Activated naive CD8-positive, alpha-beta T cell treated with anti-CD3 and anti-CD28 coated beads, Interleukin-2, amount 50 U/mL, for 24 hours (primary cell): ENCODE results near the gene SP4.
"Not testable (repeated sequence)": the region's sequence is repeated elsewhere in the genome, so short reads cannot be mapped to it uniquely, and the experiment has no call there.

Source experiments
- ATAC-seq: fragments of 150-1000 bp; cut with Tn5 transposase; one replicate; pipeline ENCODE4 v1.10.0; 2021
- DNase-seq: peaks from one replicate; pipeline ENCODE4 v3.0.0; 2021
- H3K27ac Mint-ChIP-seq: one replicate; pipeline ENCODE4 v1.8.0; 2021; ENCODE audit warnings: mild to moderate bottlenecking, mixed read lengths
- H3K27me3 Mint-ChIP-seq: one replicate; pipeline ENCODE4 v1.8.0; 2021; ENCODE audit warnings: mixed read lengths
- H3K36me3 Mint-ChIP-seq: one replicate; pipeline ENCODE4 v1.8.0; 2021; ENCODE audit warnings: low read depth, mixed read lengths
- H3K4me1 Mint-ChIP-seq: one replicate; pipeline ENCODE4 v1.8.0; 2021; ENCODE audit warnings: mixed read lengths
- H3K4me3 Mint-ChIP-seq: one replicate; pipeline ENCODE4 v1.8.0; 2021; ENCODE audit warnings: mild to moderate bottlenecking, moderate library complexity, mixed read lengths
- H3K9me3 Mint-ChIP-seq: one replicate; pipeline ENCODE4 v1.8.0; 2021; ENCODE audit warnings: mixed read lengths

SP4 gene

GRCh38 chr7:21526007-21526406 lies 98.1 kb downstream of the SP4 start:
- ATAC-seq (no peak), DNase-seq (no peak)
- H3K9me3 Mint-ChIP-seq, result no peaks in the 10 kb centered on the region
- H3K27me3 Mint-ChIP-seq, result peaks cover 3% of the 10 kb centered on the region
- no peak overlapping the region for H3K27ac Mint-ChIP-seq
- no peaks in the 10 kb centered on the region for H3K4me1 Mint-ChIP-seq
- H3K36me3 Mint-ChIP-seq, result no peaks in the 10 kb centered on the region
- H3K4me3 Mint-ChIP-seq, result no peak overlapping the region

- Mint-ChIP-seq H3K27ac (no peak overlapping the region), H3K4me3 (no peak overlapping the region), H3K9me3 (no peaks in the 10 kb centered on the region), H3K4me1 (no peaks in the 10 kb centered on the region), H3K36me3 (no peaks in the 10 kb centered on the region), H3K27me3 (peaks cover 3% of the 10 kb centered on the region)
- ATAC-seq (no peak), DNase-seq (no peak)
These were observed 98.6 kb downstream of the SP4 start for GRCh38 chr7:21526448-21526847.

- H3K4me3 Mint-ChIP-seq, H3K9me3 Mint-ChIP-seq, H3K36me3 Mint-ChIP-seq: not testable (repeated sequence)
These were observed 104.6 kb downstream of the SP4 start for GRCh38 chr7:21532485-21532884.

GRCh38 chr7:21533646-21534045 lies 105.8 kb downstream of the SP4 start:
- H3K27ac Mint-ChIP-seq, H3K4me1 Mint-ChIP-seq, DNase-seq, H3K4me3 Mint-ChIP-seq, H3K36me3 Mint-ChIP-seq, H3K9me3 Mint-ChIP-seq, H3K27me3 Mint-ChIP-seq, ATAC-seq: not testable (repeated sequence)

More at GRCh38 chr7:21532485-21532884, 104.6 kb downstream of the SP4 start:
- not testable (repeated sequence) for H3K4me1 Mint-ChIP-seq, H3K27me3 Mint-ChIP-seq, H3K27ac Mint-ChIP-seq, DNase-seq, ATAC-seq

- DNase-seq, ATAC-seq, H3K4me1 Mint-ChIP-seq, H3K4me3 Mint-ChIP-seq, H3K36me3 Mint-ChIP-seq, H3K9me3 Mint-ChIP-seq, H3K27ac Mint-ChIP-seq: not testable (repeated sequence)
- H3K27me3 Mint-ChIP-seq, result peaks cover 20% of the 10 kb centered on the region
These were observed 108.7 kb downstream of the SP4 start for GRCh38 chr7:21536445-21537118.

GRCh38 chr7:21538936-21539495 lies 111.1 kb downstream of the SP4 start:
- no peak for ATAC-seq
- H3K27me3 Mint-ChIP-seq, result peaks cover 40% of the 10 kb centered on the region

GRCh38 chr7:21542891-21543527 lies 115.1 kb downstream of the SP4 start, which contains the start of gene DNAH11:
Gene DNAH11 (plus strand): TSS chr7:21543039. CDS start chr7:21543246, 207 bp downstream.
- peak; percentile 89 for ATAC-seq
- peak; percentile 26 for DNase-seq
- peaks cover 54% of the 10 kb centered on the region for H3K27me3 Mint-ChIP-seq
- H3K9me3 Mint-ChIP-seq, result no peaks in the 10 kb centered on the region
- peaks cover 8% of the 10 kb centered on the region for H3K4me1 Mint-ChIP-seq
- H3K36me3 Mint-ChIP-seq, result no peaks in the 10 kb centered on the region
- H3K27ac Mint-ChIP-seq, result no peak within 1 kb of the TSS
- H3K4me3 Mint-ChIP-seq, result peak within 1 kb of the TSS; percentile 42

More at GRCh38 chr7:21538936-21539495, 111.1 kb downstream of the SP4 start:
- Mint-ChIP-seq H3K4me1 (peaks cover 7% of the 10 kb centered on the region), H3K4me3 (no peak overlapping the region), H3K9me3 (peaks cover 3% of the 10 kb centered on the region), H3K27ac (no peak overlapping the region), H3K36me3 (peaks cover 1% of the 10 kb centered on the region)
- DNase-seq, result no peak

- Mint-ChIP-seq H3K4me1 (peaks cover 8% of the 10 kb centered on the region), H3K27me3 (peaks cover 54% of the 10 kb centered on the region), H3K36me3 (no peaks in the 10 kb centered on the region), H3K27ac (no peak overlapping the region), H3K9me3 (no peaks in the 10 kb centered on the region), H3K4me3 (peak overlapping the region; percentile 42)
- DNase-seq, result peak; percentile 9
- ATAC-seq, result no peak
These were observed 115.8 kb downstream of the SP4 start for GRCh38 chr7:21543528-21544302.

GRCh38 chr7:21544303-21544656 lies 116.4 kb downstream of the SP4 start:
- DNase-seq, result no peak
- ATAC-seq, result no peak
- no peaks in the 10 kb centered on the region for H3K9me3 Mint-ChIP-seq
- peaks cover 54% of the 10 kb centered on the region for H3K27me3 Mint-ChIP-seq
- no peaks in the 10 kb centered on the region for H3K36me3 Mint-ChIP-seq
- peaks cover 8% of the 10 kb centered on the region for H3K4me1 Mint-ChIP-seq
- H3K27ac Mint-ChIP-seq, result no peak overlapping the region
- H3K4me3 Mint-ChIP-seq, result peak overlapping the region; percentile 42

GRCh38 chr7:21544715-21545114 lies 116.8 kb downstream of the SP4 start:
- no peak for ATAC-seq
- Mint-ChIP-seq H3K9me3 (no peaks in the 10 kb centered on the region), H3K27me3 (peaks cover 51% of the 10 kb centered on the region), H3K4me1 (peaks cover 8% of the 10 kb centered on the region), H3K36me3 (no peaks in the 10 kb centered on the region), H3K4me3 (no peak overlapping the region), H3K27ac (no peak overlapping the region)
- no peak for DNase-seq

GRCh38 chr7:21547501-21547900 lies 119.6 kb downstream of the SP4 start:
- Mint-ChIP-seq H3K4me1 (peaks cover 8% of the 10 kb centered on the region), H3K36me3 (no peaks in the 10 kb centered on the region), H3K4me3 (no peak overlapping the region), H3K27ac (no peak overlapping the region), H3K9me3 (no peaks in the 10 kb centered on the region), H3K27me3 (peaks cover 25% of the 10 kb centered on the region)
- DNase-seq (no peak), ATAC-seq (no peak)

- no peaks in the 10 kb centered on the region for H3K36me3 Mint-ChIP-seq
- no peak overlapping the region for H3K27ac Mint-ChIP-seq
- H3K4me1 Mint-ChIP-seq, result peaks cover 5% of the 10 kb centered on the region
- ATAC-seq (no peak), DNase-seq (no peak)
- peaks cover 19% of the 10 kb centered on the region for H3K27me3 Mint-ChIP-seq
- no peaks in the 10 kb centered on the region for H3K9me3 Mint-ChIP-seq
- no peak overlapping the region for H3K4me3 Mint-ChIP-seq
These were observed 120.6 kb downstream of the SP4 start for GRCh38 chr7:21548491-21548890.

- H3K4me1 Mint-ChIP-seq, result no peaks in the 10 kb centered on the region
- peaks cover 9% of the 10 kb centered on the region for H3K27me3 Mint-ChIP-seq
These were observed 122.2 kb downstream of the SP4 start for GRCh38 chr7:21550076-21550475.

GRCh38 chr7:21550821-21551531 lies 123.1 kb downstream of the SP4 start:
- H3K36me3 Mint-ChIP-seq, result no peaks in the 10 kb centered on the region
- peaks cover 3% of the 10 kb centered on the region for H3K27me3 Mint-ChIP-seq
- no peaks in the 10 kb centered on the region for H3K9me3 Mint-ChIP-seq
- no peak for DNase-seq
- no peak for ATAC-seq
- H3K4me3 Mint-ChIP-seq, result no peak overlapping the region
- no peak overlapping the region for H3K27ac Mint-ChIP-seq
- H3K4me1 Mint-ChIP-seq, result no peaks in the 10 kb centered on the region

More at GRCh38 chr7:21550076-21550475, 122.2 kb downstream of the SP4 start:
- Mint-ChIP-seq H3K36me3 (no peaks in the 10 kb centered on the region), H3K4me3 (no peak overlapping the region), H3K27ac (no peak overlapping the region), H3K9me3 (no peaks in the 10 kb centered on the region)
- no peak for DNase-seq
- no peak for ATAC-seq
